Lower leg skin (tissue), 3 donors: ENCODE results near the gene TOX2.

Source experiments
- POLR2A ChIP-seq, 2 donors: fragments of 450-650 bp; IDR thresholded peaks; one replicate each; pipeline ENCODE4 v1.6.1; 2016 to 2017; ENCODE audit warnings: antibody characterized with exemption in 2 of 2, mild to moderate bottlenecking in 1 of 2, moderate library complexity in 1 of 2
- TF ChIP-seq, protein P1 (sequence below), 3 donors: fragments of 450-650 bp; IDR thresholded peaks; one replicate each; pipeline ENCODE4 v1.5.1; 2016; ENCODE audit warnings: antibody characterized with exemption in 3 of 3, mild to moderate bottlenecking in 3 of 3, moderate library complexity in 2 of 3

- TF ChIP-seq, protein P1, sequence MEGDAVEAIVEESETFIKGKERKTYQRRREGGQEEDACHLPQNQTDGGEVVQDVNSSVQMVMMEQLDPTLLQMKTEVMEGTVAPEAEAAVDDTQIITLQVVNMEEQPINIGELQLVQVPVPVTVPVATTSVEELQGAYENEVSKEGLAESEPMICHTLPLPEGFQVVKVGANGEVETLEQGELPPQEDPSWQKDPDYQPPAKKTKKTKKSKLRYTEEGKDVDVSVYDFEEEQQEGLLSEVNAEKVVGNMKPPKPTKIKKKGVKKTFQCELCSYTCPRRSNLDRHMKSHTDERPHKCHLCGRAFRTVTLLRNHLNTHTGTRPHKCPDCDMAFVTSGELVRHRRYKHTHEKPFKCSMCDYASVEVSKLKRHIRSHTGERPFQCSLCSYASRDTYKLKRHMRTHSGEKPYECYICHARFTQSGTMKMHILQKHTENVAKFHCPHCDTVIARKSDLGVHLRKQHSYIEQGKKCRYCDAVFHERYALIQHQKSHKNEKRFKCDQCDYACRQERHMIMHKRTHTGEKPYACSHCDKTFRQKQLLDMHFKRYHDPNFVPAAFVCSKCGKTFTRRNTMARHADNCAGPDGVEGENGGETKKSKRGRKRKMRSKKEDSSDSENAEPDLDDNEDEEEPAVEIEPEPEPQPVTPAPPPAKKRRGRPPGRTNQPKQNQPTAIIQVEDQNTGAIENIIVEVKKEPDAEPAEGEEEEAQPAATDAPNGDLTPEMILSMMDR (IDR thresholded peaks at IDR 0.05): no peak
- TF ChIP-seq POLR2A (IDR thresholded peaks at IDR 0.05): no peak
Observed at GRCh38 chr20:44070139-44070900, 155.7 kb downstream of the TOX2 start.
